Activated CD8-positive, alpha-beta T cell treated with anti-CD3 and anti-CD28 coated beads, Interleukin-2, amount 10 ng/mL, durations not matched to agents 7 days and 5 days (primary cell): Measurements from ENCODE around the gene RGS12. TPM values are rescaled to one million over a fixed set of nuclear protein-coding genes. Genes with fewer than 3 reads are reported as not detected.
A peak's percentile ranks its signal among the peaks of the same experiment; 100 is the strongest.

Experiments
- ATAC-seq: fragments of 150-1000 bp; cut with Tn5 transposase; one replicate; pipeline ENCODE4 v1.10.0; 2021; ENCODE audit warnings: moderate library complexity
- CTCF ChIA-PET: fragments of 350-600 bp; sonication (Branson Sonifier 250); formaldehyde crosslinking; loops from one replicate; lab custom pipeline; 2021; ENCODE audit warnings: antibody characterized with exemption; lab: Charles Lee
- POLR2A ChIA-PET: fragments of 350-600 bp; sonication (Branson Sonifier 250); formaldehyde crosslinking; loops from one replicate; lab custom pipeline; 2021; ENCODE audit warnings: antibody characterized with exemption; lab: Charles Lee
- DNase-seq: peaks from one replicate; pipeline ENCODE4 v3.0.0-alpha.2; 2020
- H3K27ac Mint-ChIP-seq: one replicate; pipeline ENCODE4 v1.8.0; 2021; ENCODE audit warnings: mild to moderate bottlenecking, mixed read lengths
- H3K27me3 Mint-ChIP-seq: one replicate; pipeline ENCODE4 v1.8.0; 2021; ENCODE audit warnings: low read depth, mixed read lengths
- H3K36me3 Mint-ChIP-seq: one replicate; pipeline ENCODE4 v1.8.0; 2021; ENCODE audit warnings: low read depth, mixed read lengths
- H3K4me1 Mint-ChIP-seq: one replicate; pipeline ENCODE4 v1.8.0; 2021; ENCODE audit warnings: low read depth, mixed read lengths
- H3K4me3 Mint-ChIP-seq: one replicate; pipeline ENCODE4 v1.8.0; 2021; ENCODE audit warnings: mild to moderate bottlenecking, mixed read lengths
- H3K9me3 Mint-ChIP-seq: one replicate; pipeline ENCODE4 v1.8.0; 2022; ENCODE audit warnings: mixed read lengths; ENCODE audit not compliant: insufficient read depth
- total RNA-seq, 2 experiments: library from RNA; stranded (reverse); gene quantifications; one replicate each; pipeline ENCODE4 v1.2.3, GENCODE V29; 2021

Gene RGS12
- total RNA-seq, 2 experiments from 2014 or later: 4.7 to 8.3 TPM

- ChIA-PET CTCF (no interaction called here), POLR2A (no interaction called here)
- Mint-ChIP-seq H3K9me3 (no peaks in the 10 kb centered on the region), H3K36me3 (no peaks in the 10 kb centered on the region), H3K27ac (no peak overlapping the region), H3K4me1 (peaks cover 5% of the 10 kb centered on the region), H3K4me3 (no peak overlapping the region), H3K27me3 (peaks cover 27% of the 10 kb centered on the region)
- DNase-seq: peak; percentile 12
- no peak for ATAC-seq
Observed at GRCh38 chr4:3286335-3287175, 6.3 kb upstream of the RGS12 start.

GRCh38 chr4:3287271-3287971 is 5.4 kb upstream of the RGS12 start:
- Mint-ChIP-seq H3K9me3 (no peaks in the 10 kb centered on the region), H3K27ac (no peak overlapping the region), H3K36me3 (no peaks in the 10 kb centered on the region), H3K4me1 (peaks cover 10% of the 10 kb centered on the region), H3K4me3 (no peak overlapping the region), H3K27me3 (peaks cover 27% of the 10 kb centered on the region)
- ChIA-PET POLR2A (no interaction called here), CTCF (no interaction called here)
- DNase-seq (no peak), ATAC-seq (no peak)

- ATAC-seq: no peak
- ChIA-PET POLR2A (interaction anchor here (0.8 kb wide), 1 partner anchor 135 kb away, joined by 4 read pairs; no protein-coding TSS in a partner anchor), CTCF (no interaction called here)
- Mint-ChIP-seq H3K9me3 (no peaks in the 10 kb centered on the region), H3K4me3 (no peak overlapping the region), H3K36me3 (no peaks in the 10 kb centered on the region), H3K27me3 (peaks cover 27% of the 10 kb centered on the region), H3K27ac (no peak overlapping the region), H3K4me1 (peaks cover 10% of the 10 kb centered on the region)
- no peak for DNase-seq
Observed at GRCh38 chr4:3287972-3288570, 4.8 kb upstream of the RGS12 start.

GRCh38 chr4:3288571-3289094 is 4.2 kb upstream of the RGS12 start:
- H3K27ac Mint-ChIP-seq: no peak overlapping the region
- H3K4me1 Mint-ChIP-seq: peaks cover 13% of the 10 kb centered on the region
- DNase-seq: no peak
- H3K36me3 Mint-ChIP-seq: no peaks in the 10 kb centered on the region
- POLR2A ChIA-PET: interaction anchor here (0.8 kb wide), 1 partner anchor 136 kb away, joined by 4 read pairs; no protein-coding TSS in a partner anchor
- H3K9me3 Mint-ChIP-seq: no peaks in the 10 kb centered on the region
- ATAC-seq: no peak
- peaks cover 31% of the 10 kb centered on the region for H3K27me3 Mint-ChIP-seq
- H3K4me3 Mint-ChIP-seq: no peak overlapping the region
- CTCF ChIA-PET: no interaction called here

GRCh38 chr4:3290476-3290875 is 2.3 kb upstream of the RGS12 start:
- H3K27me3 Mint-ChIP-seq: peaks cover 45% of the 10 kb centered on the region
- no peaks in the 10 kb centered on the region for H3K36me3 Mint-ChIP-seq
- no peaks in the 10 kb centered on the region for H3K9me3 Mint-ChIP-seq
- peaks cover 14% of the 10 kb centered on the region for H3K4me1 Mint-ChIP-seq
- ATAC-seq: no peak
- no peak overlapping the region for H3K4me3 Mint-ChIP-seq
- DNase-seq: peak; percentile 11
- no peak overlapping the region for H3K27ac Mint-ChIP-seq
- POLR2A ChIA-PET: no interaction called here
- CTCF ChIA-PET: no interaction called here

GRCh38 chr4:3290889-3291321 is 1.9 kb upstream of the RGS12 start:
- H3K9me3 Mint-ChIP-seq: no peaks in the 10 kb centered on the region
- H3K4me1 Mint-ChIP-seq: peaks cover 11% of the 10 kb centered on the region
- ChIA-PET CTCF (interaction anchor here (1.7 kb wide), 1 partner anchor 11 kb away, joined by 3 read pairs; no protein-coding TSS in a partner anchor), POLR2A (no interaction called here)
- DNase-seq (peak; percentile 18), ATAC-seq (no peak)
- H3K27ac Mint-ChIP-seq: no peak overlapping the region
- H3K4me3 Mint-ChIP-seq: no peak overlapping the region
- H3K27me3 Mint-ChIP-seq: peaks cover 49% of the 10 kb centered on the region
- no peaks in the 10 kb centered on the region for H3K36me3 Mint-ChIP-seq

GRCh38 chr4:3291411-3291968 is 1.3 kb upstream of the RGS12 start:
- ATAC-seq (no peak), DNase-seq (peak; percentile 23)
- Mint-ChIP-seq H3K27me3 (peaks cover 51% of the 10 kb centered on the region), H3K4me3 (peak overlapping the region; percentile 79), H3K27ac (peak overlapping the region; percentile 1), H3K36me3 (no peaks in the 10 kb centered on the region), H3K4me1 (peaks cover 10% of the 10 kb centered on the region), H3K9me3 (no peaks in the 10 kb centered on the region)
- ChIA-PET CTCF (interaction anchor here (1.7 kb wide), 1 partner anchor 11 kb away, joined by 3 read pairs; no protein-coding TSS in a partner anchor), POLR2A (no interaction called here)

- DNase-seq: peak; percentile 28
- CTCF ChIA-PET: interaction anchor here (1.2 to 1.7 kb wide), 2 partner anchors 12 to 100 kb away, joined by 3 read pairs; no protein-coding TSS in a partner anchor
- peak; percentile 34 for ATAC-seq
- Mint-ChIP-seq H3K4me1 (peaks cover 10% of the 10 kb centered on the region), H3K27me3 (peaks cover 54% of the 10 kb centered on the region), H3K4me3 (peak overlapping the region; percentile 79), H3K27ac (peak overlapping the region; percentile 1), H3K36me3 (no peaks in the 10 kb centered on the region), H3K9me3 (no peaks in the 10 kb centered on the region)
- POLR2A ChIA-PET: no interaction called here
Observed at GRCh38 chr4:3291969-3292570, 751 bp upstream of the RGS12 start.

GRCh38 chr4:3293401-3294391 is 875 bp downstream of the RGS12 start:
- Mint-ChIP-seq H3K27me3 (peaks cover 68% of the 10 kb centered on the region), H3K27ac (no peak overlapping the region), H3K4me3 (peak overlapping the region; percentile 62), H3K9me3 (no peaks in the 10 kb centered on the region), H3K4me1 (peaks cover 10% of the 10 kb centered on the region), H3K36me3 (no peaks in the 10 kb centered on the region)
- ATAC-seq: no peak
- DNase-seq: peak; percentile 20
- ChIA-PET CTCF (interaction anchor here (1.2 kb wide), 1 partner anchor 102 kb away, joined by 3 read pairs; no protein-coding TSS in a partner anchor), POLR2A (interaction anchor here (1.3 to 1.6 kb wide), 2 partner anchors 10 to 92 kb away, joined by 3 to 4 read pairs; no protein-coding TSS in a partner anchor)
